Peyer's patch (tissue), 4 donors: ENCODE data around the gene RPL29.

ENCODE experiments used
- CTCF ChIP-seq, 6 experiments: fragments of 450-650 bp in 4 of 6; fragments of 200-600 bp in 2 of 6; sonication (generic) in 1 of 6; IDR thresholded peaks; one replicate each; pipeline ENCODE4 v1.5.1; 2017 to 2019; ENCODE audit warnings: antibody characterized with exemption in 6 of 6, mild to moderate bottlenecking in 3 of 6, moderate library complexity in 1 of 6
- POLR2A ChIP-seq, 2 donors: fragments of 450-650 bp; IDR thresholded peaks; one replicate each; pipeline ENCODE4 v1.5.1; 2017; ENCODE audit warnings: antibody characterized with exemption in 2 of 2, mild to moderate bottlenecking in 2 of 2, moderate library complexity in 2 of 2

GRCh38 chr3:51966016-51966415 lies 29.7 kb downstream of the RPL29 start:
- no peak for TF ChIP-seq CTCF (IDR thresholded peaks at IDR 0.05)
- TF ChIP-seq POLR2A (IDR thresholded peaks at IDR 0.05), result no peak
